Measurements from ENCODE around the gene DIP2B. TPM values are rescaled to one million over a fixed set of nuclear protein-coding genes. Genes with fewer than 3 reads are reported as not detected.

DIP2B gene
- polyA plus RNA-seq, 3 donors: 3.5 to 12.3 (median 6.5) TPM

- no peak overlapping the region for H2AFZ ChIP-seq (ENCODE audit: insufficient read depth, low read depth, low read length, poor library complexity, severe bottlenecking)
- H3K36me3 ChIP-seq (replicated peaks in 1 of 2; ENCODE audit: control insufficient read depth in 1 of 2, insufficient read depth in 2 of 2, low read length in 2 of 2): no peaks in the 10 kb centered on the region
- no CpG with 5 or more reads among the region's 4 CpGs for WGBS (ENCODE audit: insufficient coverage)
- H3K27ac ChIP-seq (ENCODE audit: low read depth in 1 of 2, low read length in 2 of 2): peak overlapping the region in 1 of 2 donors; percentile 57
- peaks cover 64% of the 10 kb centered on the region for H3K4me1 Mint-ChIP-seq
- peak overlapping the region; percentile 72 to 89 (median 81) for H3K27ac Mint-ChIP-seq
- H3K9me3 ChIP-seq (replicated peaks in 1 of 2; ENCODE audit: control insufficient read depth in 1 of 2, insufficient read depth in 1 of 2, low read length in 2 of 2): no peaks in the 10 kb centered on the region
- peaks cover 100% of the 10 kb centered on the region for H3K79me2 ChIP-seq (ENCODE audit: insufficient read depth, low read length)
- H3K4me2 ChIP-seq (replicated peaks; ENCODE audit: extremely low read depth, low read length, poor library complexity, severe bottlenecking): peak overlapping the region; percentile 69
- intact Hi-C loops (cut with micrococcal nuclease): no loop called here
- TF ChIP-seq, protein P1, sequence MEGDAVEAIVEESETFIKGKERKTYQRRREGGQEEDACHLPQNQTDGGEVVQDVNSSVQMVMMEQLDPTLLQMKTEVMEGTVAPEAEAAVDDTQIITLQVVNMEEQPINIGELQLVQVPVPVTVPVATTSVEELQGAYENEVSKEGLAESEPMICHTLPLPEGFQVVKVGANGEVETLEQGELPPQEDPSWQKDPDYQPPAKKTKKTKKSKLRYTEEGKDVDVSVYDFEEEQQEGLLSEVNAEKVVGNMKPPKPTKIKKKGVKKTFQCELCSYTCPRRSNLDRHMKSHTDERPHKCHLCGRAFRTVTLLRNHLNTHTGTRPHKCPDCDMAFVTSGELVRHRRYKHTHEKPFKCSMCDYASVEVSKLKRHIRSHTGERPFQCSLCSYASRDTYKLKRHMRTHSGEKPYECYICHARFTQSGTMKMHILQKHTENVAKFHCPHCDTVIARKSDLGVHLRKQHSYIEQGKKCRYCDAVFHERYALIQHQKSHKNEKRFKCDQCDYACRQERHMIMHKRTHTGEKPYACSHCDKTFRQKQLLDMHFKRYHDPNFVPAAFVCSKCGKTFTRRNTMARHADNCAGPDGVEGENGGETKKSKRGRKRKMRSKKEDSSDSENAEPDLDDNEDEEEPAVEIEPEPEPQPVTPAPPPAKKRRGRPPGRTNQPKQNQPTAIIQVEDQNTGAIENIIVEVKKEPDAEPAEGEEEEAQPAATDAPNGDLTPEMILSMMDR (IDR thresholded peaks at IDR 0.05): no peak
- H3K36me3 Mint-ChIP-seq: peaks cover 0 to 2% of the 10 kb centered on the region in 2 donors
- peak overlapping the region in 1 of 2 donors; percentile 79 for H3K4me3 Mint-ChIP-seq
- peak in 2 of 3 donors; percentile 15 to 52 for DNase-seq
- peaks cover 0 to 3% (median 0%) of the 10 kb centered on the region in 7 donors for H3K9me3 Mint-ChIP-seq
- H3K27me3 Mint-ChIP-seq (ENCODE audit: low read depth in 3 of 3): peaks cover 0 to 2% (median 0%) of the 10 kb centered on the region in 3 donors
- peaks cover 92% of the 10 kb centered on the region for H4K20me1 ChIP-seq (ENCODE audit: insufficient read depth, low read length)
- H3K4me3 ChIP-seq (replicated peaks in 1 of 3; ENCODE audit: low read depth in 2 of 3, low read length in 3 of 3): peak overlapping the region in 2 of 3 experiments; percentile 30 to 62
- H3K4me1 ChIP-seq (ENCODE audit: control insufficient read depth in 1 of 2, insufficient read depth in 2 of 2, low read length in 2 of 2): peaks cover 36 to 54% of the 10 kb centered on the region in 2 donors
- no peaks in the 10 kb centered on the region for H3K27me3 ChIP-seq (ENCODE audit: control insufficient read depth in 2 of 2, insufficient read depth in 2 of 2, low read length in 2 of 2)
- no peak overlapping the region for H3K9ac ChIP-seq (ENCODE audit: insufficient read depth, low read length, poor library complexity, severe bottlenecking)
Observed at GRCh38 chr12:50564237-50564947, 59.6 kb downstream of the DIP2B start.

DNA sequence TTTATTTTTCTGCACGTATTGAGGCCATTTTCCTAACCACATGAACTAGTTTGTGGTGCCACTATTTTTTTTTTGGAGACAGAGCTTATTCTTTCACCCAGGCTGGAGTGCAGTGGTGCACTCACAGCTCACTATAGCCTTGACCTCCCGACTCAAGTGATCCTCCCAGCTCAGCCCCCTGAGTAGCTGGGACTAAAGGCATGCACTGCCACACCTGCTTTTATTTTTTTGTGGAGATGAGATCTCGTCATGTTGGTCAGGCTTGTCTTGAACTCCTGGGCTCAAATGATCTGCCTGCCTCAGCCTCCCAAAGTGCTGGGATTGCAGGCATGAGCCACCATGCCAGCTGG lies 60.1 kb downstream of the DIP2B start:
- Histone ChIP-seq H3K36me3 (replicated peaks in 1 of 2; ENCODE audit: control insufficient read depth in 1 of 2, insufficient read depth in 2 of 2, low read length in 2 of 2) (no peaks in the 10 kb centered on the region), H3K9ac (ENCODE audit: insufficient read depth, low read length, poor library complexity, severe bottlenecking) (no peak overlapping the region), H3K79me2 (ENCODE audit: insufficient read depth, low read length) (peaks cover 100% of the 10 kb centered on the region), H4K20me1 (ENCODE audit: insufficient read depth, low read length) (peaks cover 93% of the 10 kb centered on the region), H3K9me3 (replicated peaks in 1 of 2; ENCODE audit: control insufficient read depth in 1 of 2, insufficient read depth in 1 of 2, low read length in 2 of 2) (no peaks in the 10 kb centered on the region), H3K27ac (ENCODE audit: low read depth in 1 of 2, low read length in 2 of 2) (peak overlapping the region in 1 of 2 donors; percentile 57), H3K4me1 (ENCODE audit: control insufficient read depth in 1 of 2, insufficient read depth in 2 of 2, low read length in 2 of 2) (peaks cover 35 to 55% of the 10 kb centered on the region in 2 donors), H3K27me3 (ENCODE audit: control insufficient read depth in 2 of 2, insufficient read depth in 2 of 2, low read length in 2 of 2) (no peaks in the 10 kb centered on the region), H2AFZ (ENCODE audit: insufficient read depth, low read depth, low read length, poor library complexity, severe bottlenecking) (no peak overlapping the region), H3K4me2 (replicated peaks; ENCODE audit: extremely low read depth, low read length, poor library complexity, severe bottlenecking) (no peak overlapping the region), H3K4me3 (replicated peaks in 1 of 3; ENCODE audit: low read depth in 2 of 3, low read length in 3 of 3) (no peak overlapping the region)
- Mint-ChIP-seq H3K4me3 (peak overlapping the region in 1 of 2 donors; percentile 79), H3K27ac (peak overlapping the region in 5 of 7 donors; percentile 59 to 89 (median 81)), H3K9me3 (peaks cover 0 to 3% (median 0%) of the 10 kb centered on the region in 7 donors), H3K36me3 (peaks cover 0 to 2% of the 10 kb centered on the region in 2 donors), H3K4me1 (peaks cover 64% of the 10 kb centered on the region), H3K27me3 (ENCODE audit: low read depth in 3 of 3) (peaks cover 0 to 2% (median 0%) of the 10 kb centered on the region in 3 donors)
- DNase-seq: no peak
- TF ChIP-seq, protein P1 (IDR thresholded peaks at IDR 0.05): no peak
- intact Hi-C loops (cut with micrococcal nuclease): no loop called here
- no CpG with 5 or more reads among the region's 3 CpGs for WGBS (ENCODE audit: insufficient coverage)

Data from CD14-positive monocyte (primary cell).